Thoracic aorta (tissue), 2 donors: ENCODE results near the gene PRIM1. TPM values are rescaled to one million over a fixed set of nuclear protein-coding genes. Genes with fewer than 3 reads are reported as not detected.
"Not testable (repeated sequence)": the region's sequence is repeated elsewhere in the genome, so short reads cannot be mapped to it uniquely, and the experiment has no call there.

Experiments used
- ATAC-seq: fragments of 150-250 bp; one replicate; pipeline ENCODE4 v1.8.0; 2017; ENCODE audit warnings: low read depth; ENCODE audit not compliant: insufficient number of reproducible peaks, low FRiP score
- DNase-seq: peaks from one replicate; pipeline ENCODE4 v3.0.0-alpha.2; 2020; ENCODE audit warnings: low spot score
- H3K27ac ChIP-seq, 2 donors: fragments of 200-600 bp; sonication (generic); 1 replicate in 1 of 2; 2 replicates in 1 of 2; pipeline ENCODE4 v1.5.1; 2016; ENCODE audit warnings: mild to moderate bottlenecking in 2 of 2, moderate library complexity in 2 of 2
- H3K27me3 ChIP-seq: fragments of 200-600 bp; sonication (generic); replicated peaks from 2 replicates; pipeline ENCODE4 v1.6.0; 2016; ENCODE audit warnings: mild to moderate bottlenecking; ENCODE audit not compliant: insufficient read depth
- H3K36me3 ChIP-seq: fragments of 200-600 bp; sonication (generic); one replicate; pipeline ENCODE4 v1.5.1; 2016
- H3K4me1 ChIP-seq, 2 donors: fragments of 200-600 bp; sonication (generic); 1 replicate in 1 of 2; 2 replicates in 1 of 2; pipeline versions ENCODE4 v1.5.1 to v1.6.0; 2016; ENCODE audit warnings: low read depth in 2 of 2, mild to moderate bottlenecking in 1 of 2; ENCODE audit not compliant: control insufficient read depth in 1 of 2
- H3K4me3 ChIP-seq: fragments of 200-600 bp; sonication (generic); 2 replicates; pipeline ENCODE4 v1.5.1; 2016; ENCODE audit warnings: mild to moderate bottlenecking
- H3K9me3 ChIP-seq: fragments of 200-600 bp; sonication (generic); 2 replicates; pipeline ENCODE4 v1.5.1; 2016
- CTCF ChIP-seq: fragments of 200-600 bp; sonication (generic); IDR thresholded peaks from one replicate; pipeline ENCODE4 v1.5.1; 2019; ENCODE audit warnings: antibody characterized with exemption
- total RNA-seq, 2 donors: library from RNA; depleted of rRNA; stranded (reverse); fragments of >200 nt; gene quantifications; one replicate each; pipeline versions ENCODE4 v1.1.0 to v1.2.3, GENCODE V29; 2016

PRIM1 gene
- total RNA-seq, 2 donors from 2014 or later, result 2.3 to 4.0 TPM

- H3K27me3 ChIP-seq, result no peaks in the 10 kb centered on the region
- DNase-seq, result no peak
- no peak for TF ChIP-seq CTCF
- H3K36me3 ChIP-seq, result peaks cover 26% of the 10 kb centered on the region
- H3K27ac ChIP-seq, result no peak overlapping the region
- no peak for ATAC-seq
- no peaks in the 10 kb centered on the region for H3K4me1 ChIP-seq
- H3K4me3 ChIP-seq, result no peak overlapping the region
- H3K9me3 ChIP-seq, result no peaks in the 10 kb centered on the region
These were observed 42.3 kb downstream of the PRIM1 start for GRCh38 chr12:56709759-56710376.

- DNase-seq, H3K27ac ChIP-seq, H3K4me3 ChIP-seq, H3K9me3 ChIP-seq, H3K36me3 ChIP-seq, ATAC-seq, H3K4me1 ChIP-seq, H3K27me3 ChIP-seq: not testable (repeated sequence)
These were observed 47.6 kb downstream of the PRIM1 start for GRCh38 chr12:56704522-56704921.

GRCh38 chr12:56699020-56699661 lies 53.0 kb downstream of the PRIM1 start:
- Histone ChIP-seq H3K27ac (no peak overlapping the region), H3K9me3 (no peaks in the 10 kb centered on the region), H3K4me1 (no peaks in the 10 kb centered on the region), H3K27me3 (no peaks in the 10 kb centered on the region), H3K36me3 (no peaks in the 10 kb centered on the region), H3K4me3 (no peak overlapping the region)
- no peak for DNase-seq
- no peak for TF ChIP-seq CTCF
- ATAC-seq, result no peak

- H3K4me3 ChIP-seq, result no peak overlapping the region
- no peak for TF ChIP-seq CTCF
These were observed 56.6 kb downstream of the PRIM1 start for GRCh38 chr12:56695327-56696101.

GRCh38 chr12:56694161-56694560 lies 58.0 kb downstream of the PRIM1 start:
- DNase-seq (no peak), ATAC-seq (no peak)

More at GRCh38 chr12:56695327-56696101, 56.6 kb downstream of the PRIM1 start:
- DNase-seq (no peak), ATAC-seq (no peak)
- no peak overlapping the region for H3K27ac ChIP-seq
- no peaks in the 10 kb centered on the region for H3K9me3 ChIP-seq
- H3K27me3 ChIP-seq, result no peaks in the 10 kb centered on the region
- H3K36me3 ChIP-seq, result no peaks in the 10 kb centered on the region
- no peaks in the 10 kb centered on the region for H3K4me1 ChIP-seq

More at GRCh38 chr12:56694161-56694560, 58.0 kb downstream of the PRIM1 start:
- Histone ChIP-seq H3K4me3 (no peak overlapping the region), H3K27me3 (no peaks in the 10 kb centered on the region), H3K9me3 (no peaks in the 10 kb centered on the region), H3K4me1 (peaks cover 0 to 6% of the 10 kb centered on the region in 2 donors), H3K27ac (no peak overlapping the region), H3K36me3 (no peaks in the 10 kb centered on the region)
- no peak for TF ChIP-seq CTCF
